H1 (cell line): ENCODE data around the gene TRABD. TPM values are rescaled to one million over a fixed set of nuclear protein-coding genes. Genes with fewer than 3 reads are reported as not detected.

Source experiments
- CTCF ChIA-PET: fragments of 300-600 bp; sonication (Branson Sonifier 250); formaldehyde crosslinking; loops from one replicate; lab custom pipeline; 2021; ENCODE audit not compliant: partially characterized antibody; lab: Charles Lee
- POLR2A ChIA-PET: fragments of 300-600 bp; sonication (Branson Sonifier 250); formaldehyde crosslinking; loops from one replicate; lab custom pipeline; 2021; ENCODE audit warnings: inconsistent platforms; ENCODE audit not compliant: partially characterized antibody; lab: Charles Lee
- DNase-seq, 2 experiments: peaks; one replicate each; pipeline versions ENCODE4 v3.0.0 to v3.0.0-alpha.2; 2010 to 2022; ENCODE audit warnings: low spot score in 2 of 2, low read depth in 1 of 2, mixed read lengths in 1 of 2
- FAIRE-seq: peaks from 2 replicates; lab custom pipeline; 2011; peaks lifted over from hg19 to GRCh38; lab: Jason Lieb, UNC
- H2AFZ ChIP-seq: 2 replicates; pipeline ENCODE4 v1.8.1; 2012; ENCODE audit warnings: low read length, inconsistent platforms
- H2AK5ac ChIP-seq: 2 replicates; pipeline ENCODE4 v1.6.1; 2013; ENCODE audit warnings: low read depth, low read length
- H2BK120ac ChIP-seq: replicated peaks from 2 replicates; pipeline ENCODE3; 2013; ENCODE audit warnings: low read depth, low read length, inconsistent platforms
- H2BK12ac ChIP-seq: 2 replicates; pipeline ENCODE4 v1.6.1; 2013; ENCODE audit warnings: low read depth, low read length
- H2BK15ac ChIP-seq: 2 replicates; pipeline ENCODE4 v1.6.1; 2013; ENCODE audit warnings: low read length
- H2BK20ac ChIP-seq: 2 replicates; pipeline ENCODE4 v1.6.1; 2013; ENCODE audit warnings: low read length
- H2BK5ac ChIP-seq: 2 replicates; pipeline ENCODE4 v1.6.1; 2013; ENCODE audit warnings: low read depth, low read length
- H3K14ac ChIP-seq: 2 replicates; pipeline ENCODE4 v1.6.1; 2013; ENCODE audit warnings: inconsistent platforms; ENCODE audit not compliant: insufficient read length
- H3K18ac ChIP-seq: 2 replicates; pipeline ENCODE4 v1.6.1; 2013; ENCODE audit warnings: low read length; ENCODE audit errors: extremely low read depth
- H3K23ac ChIP-seq: 2 replicates; pipeline ENCODE4 v1.6.1; 2013; ENCODE audit warnings: inconsistent platforms; ENCODE audit not compliant: insufficient read length
- H3K23me2 ChIP-seq: 2 replicates; pipeline ENCODE4 v1.6.1; 2013; ENCODE audit warnings: low read depth, low read length
- H3K27ac ChIP-seq: 2 replicates; pipeline ENCODE4 v1.6.1; 2011; ENCODE audit warnings: low read depth, low read length, inconsistent platforms
- H3K27me3 ChIP-seq, 4 experiments: replicated peaks in 1 of 4; 1 replicate in 1 of 4; 2 replicates in 3 of 4; pipeline versions ENCODE4 v1.6.1 to v1.8.1; 2011 to 2013; ENCODE audit warnings: low read length in 3 of 4, mild to moderate bottlenecking in 3 of 4, inconsistent platforms in 2 of 4, mixed read lengths in 2 of 4, moderate library complexity in 1 of 4; ENCODE audit not compliant: control insufficient read depth in 3 of 4, insufficient read depth in 3 of 4; ENCODE audit errors: extremely low read depth in 1 of 4
- H3K36me3 ChIP-seq, 4 experiments: 2 replicates each; pipeline versions ENCODE4 v1.6.1 to v1.8.1; 2011 to 2013; ENCODE audit warnings: mild to moderate bottlenecking in 4 of 4, low read length in 3 of 4, moderate library complexity in 2 of 4, control low read depth in 1 of 4, inconsistent platforms in 1 of 4; ENCODE audit not compliant: insufficient read depth in 4 of 4, control insufficient read depth in 2 of 4
- H3K4ac ChIP-seq: replicated peaks from 2 replicates; pipeline ENCODE3; 2013; ENCODE audit warnings: low read length, low read depth, mixed read lengths, inconsistent platforms; ENCODE audit not compliant: insufficient read length
- H3K4me1 ChIP-seq, 4 experiments: replicated peaks in 1 of 4; 1 replicate in 1 of 4; 2 replicates in 3 of 4; pipeline versions ENCODE4 v1.6.1 to v1.8.1; 2011 to 2013; ENCODE audit warnings: low read length in 3 of 4, inconsistent platforms in 2 of 4, mixed read lengths in 1 of 4; ENCODE audit not compliant: insufficient read depth in 4 of 4, control insufficient read depth in 3 of 4
- H3K4me2 ChIP-seq, 2 experiments: 2 replicates each; pipeline versions ENCODE4 v1.6.1 to v1.8.1; 2011 to 2013; ENCODE audit warnings: low read depth in 2 of 2, low read length in 2 of 2, control low read depth in 1 of 2, inconsistent platforms in 1 of 2, mild to moderate bottlenecking in 1 of 2; ENCODE audit not compliant: insufficient read depth in 1 of 2
- H3K4me3 ChIP-seq, 4 experiments: fragments of 200-600, 300-600 bp in 1 of 4; sonication (generic), shearing (Covaris generic), sonication (Bioruptor Twin) in 1 of 4; 2 replicates each; pipeline versions ENCODE4 v1.5.1 to v1.8.1; 2011 to 2016; ENCODE audit warnings: low read length in 4 of 4, low read depth in 3 of 4, control low read depth in 2 of 4, inconsistent platforms in 2 of 4, mild to moderate bottlenecking in 2 of 4, mixed read lengths in 1 of 4, moderate library complexity in 1 of 4; ENCODE audit not compliant: insufficient read depth in 2 of 4; ENCODE audit errors: extremely low read depth in 1 of 4
- H3K56ac ChIP-seq: replicated peaks from 2 replicates; pipeline ENCODE3; 2013; ENCODE audit warnings: low read depth, mild to moderate bottlenecking, mixed read lengths, low read length, inconsistent platforms; ENCODE audit not compliant: insufficient read length
- H3K79me1 ChIP-seq: 2 replicates; pipeline ENCODE4 v1.6.1; 2013; ENCODE audit warnings: low read depth, low read length, control low read depth
- H3K79me2 ChIP-seq, 2 experiments: 2 replicates each; pipeline versions ENCODE4 v1.6.1 to v1.8.1; 2012 to 2013; ENCODE audit warnings: low read length in 2 of 2, mild to moderate bottlenecking in 2 of 2, inconsistent platforms in 1 of 2; ENCODE audit not compliant: insufficient read depth in 2 of 2, control insufficient read depth in 1 of 2
- H3K9ac ChIP-seq, 4 experiments: replicated peaks in 1 of 4; 1 replicate in 1 of 4; 2 replicates in 3 of 4; pipeline versions ENCODE4 v1.6.1 to v1.8.1; 2011 to 2013; ENCODE audit warnings: low read depth in 3 of 4, low read length in 3 of 4, control low read depth in 2 of 4, mild to moderate bottlenecking in 2 of 4, moderate library complexity in 2 of 4, inconsistent platforms in 1 of 4; ENCODE audit errors: extremely low read depth in 1 of 4
- H3K9me3 ChIP-seq, 2 experiments: 2 replicates each; pipeline versions ENCODE4 v1.6.1 to v1.8.1; 2012 to 2013; ENCODE audit warnings: mild to moderate bottlenecking in 2 of 2, moderate library complexity in 2 of 2, control low read depth in 1 of 2, inconsistent platforms in 1 of 2, low read depth in 1 of 2, low read length in 1 of 2, mixed read lengths in 1 of 2; ENCODE audit not compliant: insufficient read depth in 2 of 2
- H4K20me1 ChIP-seq, 2 experiments: replicated peaks in 1 of 2; 2 replicates each; pipeline versions ENCODE3 to v1.8.1; 2011 to 2013; ENCODE audit warnings: inconsistent platforms in 2 of 2, low read length in 2 of 2, mild to moderate bottlenecking in 1 of 2; ENCODE audit not compliant: insufficient read depth in 2 of 2, control insufficient read depth in 1 of 2
- H4K5ac ChIP-seq: 2 replicates; pipeline ENCODE4 v1.6.1; 2013; ENCODE audit warnings: low read length, low read depth, mixed read lengths, inconsistent platforms; ENCODE audit not compliant: insufficient read length
- H4K8ac ChIP-seq: 2 replicates; pipeline ENCODE4 v1.8.0; 2013; ENCODE audit warnings: mild to moderate bottlenecking, moderate library complexity, low read length, inconsistent platforms; ENCODE audit not compliant: insufficient read depth; ENCODE audit errors: extremely low read depth
- H4K91ac ChIP-seq: replicated peaks from 2 replicates; pipeline ENCODE3; 2013; ENCODE audit warnings: low read length, mixed read lengths, inconsistent platforms; ENCODE audit not compliant: insufficient read length
- BACH1 ChIP-seq: IDR thresholded peaks from 2 replicates; pipeline ENCODE4 v1.6.1; 2012; ENCODE audit warnings: low read length, improper control_type of control experiment
- HDAC2 ChIP-seq, 2 experiments: fragments of 300-600 bp in 1 of 2; sonication (generic) in 1 of 2; IDR thresholded peaks; 2 replicates each; pipeline ENCODE4 v1.6.1; 2011 to 2012; ENCODE audit warnings: low read depth in 2 of 2, low read length in 2 of 2, mild to moderate bottlenecking in 2 of 2, moderate library complexity in 2 of 2, borderline replicate concordance in 1 of 2, inconsistent platforms in 1 of 2
- KDM5A ChIP-seq: fragments of 200-600 bp; IDR thresholded peaks from 2 replicates; pipeline ENCODE4 v1.7.1; 2012; ENCODE audit warnings: mild to moderate bottlenecking, low read length, inconsistent platforms, mixed read lengths
- MAX ChIP-seq: IDR thresholded peaks from 2 replicates; pipeline ENCODE4 v1.6.1; 2012; ENCODE audit warnings: inconsistent platforms
- POLR2AphosphoS5 ChIP-seq: IDR thresholded peaks from 2 replicates; pipeline ENCODE4 v1.6.1; 2011; ENCODE audit warnings: low read depth, low read length
- POU5F1 ChIP-seq: IDR thresholded peaks from 2 replicates; pipeline ENCODE4 v1.6.1; 2011; ENCODE audit warnings: low read depth, mild to moderate bottlenecking, low read length, moderate library complexity
- RFX5 ChIP-seq: IDR thresholded peaks from 2 replicates; pipeline ENCODE4 v1.6.1; 2011; ENCODE audit warnings: low read depth, low read length, improper control_type of control experiment, borderline replicate concordance
- RXRA ChIP-seq: IDR thresholded peaks from 2 replicates; pipeline ENCODE4 v1.6.1; 2011; ENCODE audit warnings: low read depth, mild to moderate bottlenecking, low read length, moderate library complexity; ENCODE audit not compliant: insufficient read depth
- SIN3A ChIP-seq, 2 experiments: IDR thresholded peaks in 1 of 2; conservative IDR thresholded peaks in 1 of 2; 2 replicates each; pipeline ENCODE4 v1.6.1; 2011 to 2012; ENCODE audit warnings: low read length in 2 of 2, improper control_type of control experiment in 1 of 2, low read depth in 1 of 2, mild to moderate bottlenecking in 1 of 2
- SP2 ChIP-seq: IDR thresholded peaks from 2 replicates; pipeline ENCODE4 v1.6.1; 2012; ENCODE audit warnings: mild to moderate bottlenecking, low read length, inconsistent platforms
- SRF ChIP-seq: IDR thresholded peaks from 2 replicates; pipeline ENCODE4 v1.6.1; 2011; ENCODE audit warnings: mild to moderate bottlenecking, low read depth, low read length, moderate library complexity
- SUZ12 ChIP-seq: fragments of 200-600 bp; sonication (generic); IDR thresholded peaks from 2 replicates; pipeline ENCODE4 v1.6.1; 2012; ENCODE audit warnings: mild to moderate bottlenecking, inconsistent platforms, low read length, moderate library complexity, mixed read lengths
- TBP ChIP-seq: IDR thresholded peaks from 2 replicates; pipeline ENCODE4 v1.6.1; 2011; ENCODE audit warnings: low read depth, low read length, improper control_type of control experiment
- WGBS, 2 experiments: shearing (Covaris generic) in 1 of 2; methylation state at CpG; one replicate each; pipeline versions ENCODE4 v1.1.6 to v1.1.7; 2013 to 2015; ENCODE audit warnings: low lambda C conversion rate in 2 of 2, mixed read lengths in 2 of 2, inconsistent platforms in 1 of 2, low coverage in 1 of 2, missing lambda C conversion rate in 1 of 2; ENCODE audit not compliant: insufficient replicate concordance in 2 of 2, insufficient coverage in 1 of 2, insufficient read length in 1 of 2; ENCODE audit errors: extremely low coverage in 1 of 2, missing lambda C conversion rate in 1 of 2; 5-methylcytosine and 5-hydroxymethylcytosine counted together
- polyA plus RNA-seq, 7 experiments: library from polyadenylated mRNA; depleted of rRNA in 3 of 7; stranded (reverse) in 5 of 7; unstranded in 2 of 7; fragments of >200 nt in 5 of 7; fragments of 200-250 nt in 2 of 7; gene quantifications; 1 replicate in 5 of 7; 2 replicates in 1 of 7; 4 replicates in 1 of 7; pipeline versions ENCODE4 v1.2.1 to v1.2.3, GENCODE V29; 2011 to 2013; ENCODE audit warnings: missing spikeins in 2 of 7, mixed read lengths in 2 of 7
- total RNA-seq: library from RNA; stranded (reverse); fragmentation: NEBNext Ultra II Directional; extraction: Animal tissue kit (Norgen Biotek cat#: 25700); gene quantifications from 2 replicates; pipeline ENCODE4 v1.2.1, GENCODE V29; 2021

TRABD gene
- total and polyA plus RNA-seq, 2 of the 8 experiments (the other 6 are each of a cell fraction or from before 2014, with no cell fraction given): 44.2 to 57.5 TPM

GRCh38 chr22:50157709-50158375 lies 27.9 kb upstream of the TRABD start:
- Histone ChIP-seq H3K14ac (no peak overlapping the region), H3K27me3 (peaks cover 0 to 1% (median 0%) of the 10 kb centered on the region in 4 experiments; a peak in 2 of 7 replicates), H3K23me2 (no peaks in the 10 kb centered on the region), H3K18ac (no peak overlapping the region), H3K79me1 (no peaks in the 10 kb centered on the region), H2BK5ac (no peak overlapping the region), H3K27ac (no peak overlapping the region), H4K91ac (no peak overlapping the region), H3K23ac (no peak overlapping the region), H2BK15ac (0 out of 2 replicates have a peak overlapping the region, but pooled peaks have one; percentile 92), H3K4ac (no peak overlapping the region), H2AFZ (no peak overlapping the region), H3K4me2 (no peak overlapping the region), H2AK5ac (no peak overlapping the region), H3K79me2 (no peaks in the 10 kb centered on the region), H2BK20ac (peak overlapping the region; percentile 80; the same call in 1 of the 2 replicates), H3K4me1 (peaks cover 0 to 8% (median 0%) of the 10 kb centered on the region in 4 experiments; a peak in 1 of 7 replicates), H4K5ac (no peak overlapping the region), H3K56ac (no peak overlapping the region), H3K9me3 (no peaks in the 10 kb centered on the region), H4K8ac (no peak overlapping the region), H3K36me3 (no peaks in the 10 kb centered on the region), H2BK12ac (peak overlapping the region; percentile 27; the same call in 1 of the 2 replicates), H3K9ac (no peak overlapping the region), H4K20me1 (no peaks in the 10 kb centered on the region), H3K4me3 (no peak overlapping the region), H2BK120ac (no peak overlapping the region)
- FAIRE-seq (no peak), DNase-seq (no peak)
- ChIA-PET POLR2A (no interaction called here), CTCF (interaction anchor here (0.6 to 2.7 kb wide), 4 partner anchors 8 to 357 kb away, joined by 3 to 11 read pairs (median 4); no protein-coding TSS in a partner anchor)
- WGBS, 2 experiments: 89% methylated on average over 21 of the region's 21 CpGs; no CpG with 5 or more reads in 1 of the 2 experiments
- TF ChIP-seq RXRA (no peak), SIN3A (conservative IDR thresholded peaks at IDR 0.05 in 1 of 2, IDR thresholded peaks at IDR 0.05 in 1 of 2; ENCODE audit: low read depth in 1 of 2, low read length in 2 of 2) (no peak), SP2 (no peak), RFX5 (no peak), SUZ12 (no peak), MAX (no peak), TBP (no peak), POLR2AphosphoS5 (no peak), POU5F1 (no peak), HDAC2 (IDR thresholded peaks at IDR 0.05; ENCODE audit: borderline replicate concordance in 1 of 2, low read depth in 2 of 2, low read length in 2 of 2) (no peak), SRF (no peak), KDM5A (no peak), BACH1 (no peak)
